NCI-H2196 treated with DMSO at 0.1 percent for 48 hours (cell line): ENCODE measurements around the gene POU4F3.
A peak's percentile ranks its signal among the peaks of the same experiment; 100 is the strongest.
"Not testable (repeated sequence)": the region's sequence is repeated elsewhere in the genome, so short reads cannot be mapped to it uniquely, and the experiment has no call there.

ENCODE experiments used
- DNase-seq: peaks from one replicate; lab custom pipeline; 2025; ENCODE audit not compliant: unreplicated experiment; lab: John Stamatoyannopoulos, UW

The POU4F3 gene, protein sequence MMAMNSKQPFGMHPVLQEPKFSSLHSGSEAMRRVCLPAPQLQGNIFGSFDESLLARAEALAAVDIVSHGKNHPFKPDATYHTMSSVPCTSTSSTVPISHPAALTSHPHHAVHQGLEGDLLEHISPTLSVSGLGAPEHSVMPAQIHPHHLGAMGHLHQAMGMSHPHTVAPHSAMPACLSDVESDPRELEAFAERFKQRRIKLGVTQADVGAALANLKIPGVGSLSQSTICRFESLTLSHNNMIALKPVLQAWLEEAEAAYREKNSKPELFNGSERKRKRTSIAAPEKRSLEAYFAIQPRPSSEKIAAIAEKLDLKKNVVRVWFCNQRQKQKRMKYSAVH

DNA sequence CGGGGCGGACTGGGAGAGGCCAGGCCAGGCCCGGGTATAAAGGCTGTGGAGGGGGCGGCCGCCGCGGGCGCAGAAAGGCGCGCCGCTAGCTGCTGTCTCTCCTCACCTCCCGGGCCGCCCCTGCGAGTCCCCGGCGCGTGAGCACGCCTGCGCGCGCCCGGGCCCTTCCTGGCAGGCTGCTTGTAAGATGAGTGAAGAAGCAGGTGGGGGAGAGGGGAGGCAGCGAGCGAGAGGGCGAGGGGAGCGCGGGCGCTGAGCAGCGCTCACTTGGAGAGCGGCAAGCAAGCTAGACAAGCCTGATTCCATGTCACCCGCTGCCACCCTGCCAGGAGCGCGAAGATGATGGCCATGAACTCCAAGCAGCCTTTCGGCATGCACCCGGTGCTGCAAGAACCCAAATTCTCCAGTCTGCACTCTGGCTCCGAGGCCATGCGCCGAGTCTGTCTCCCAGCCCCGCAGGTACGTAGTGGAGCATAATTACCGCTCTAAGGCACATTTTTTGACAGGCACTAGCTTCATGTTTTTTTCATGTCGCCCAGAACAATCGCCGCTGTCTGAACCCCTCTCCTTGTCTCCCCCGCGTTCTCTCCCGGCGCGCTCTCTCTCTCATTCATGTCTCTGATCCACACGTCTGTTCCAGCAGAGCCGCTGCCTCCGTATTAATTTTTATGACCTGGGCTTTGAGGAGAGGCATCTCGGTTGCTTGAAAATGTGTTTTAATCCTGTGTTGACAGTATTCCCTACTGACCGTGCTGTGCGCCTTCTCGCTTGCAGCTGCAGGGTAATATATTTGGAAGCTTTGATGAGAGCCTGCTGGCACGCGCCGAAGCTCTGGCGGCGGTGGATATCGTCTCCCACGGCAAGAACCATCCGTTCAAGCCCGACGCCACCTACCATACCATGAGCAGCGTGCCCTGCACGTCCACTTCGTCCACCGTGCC, at the start of gene POU4F3:
Gene POU4F3, plus strand, starts transcription at position 66 of the 941 bp plus-strand sequence. Its CDS starts 274 bp downstream, at position 340.
- DNase-seq: peak; percentile 18

DNA sequence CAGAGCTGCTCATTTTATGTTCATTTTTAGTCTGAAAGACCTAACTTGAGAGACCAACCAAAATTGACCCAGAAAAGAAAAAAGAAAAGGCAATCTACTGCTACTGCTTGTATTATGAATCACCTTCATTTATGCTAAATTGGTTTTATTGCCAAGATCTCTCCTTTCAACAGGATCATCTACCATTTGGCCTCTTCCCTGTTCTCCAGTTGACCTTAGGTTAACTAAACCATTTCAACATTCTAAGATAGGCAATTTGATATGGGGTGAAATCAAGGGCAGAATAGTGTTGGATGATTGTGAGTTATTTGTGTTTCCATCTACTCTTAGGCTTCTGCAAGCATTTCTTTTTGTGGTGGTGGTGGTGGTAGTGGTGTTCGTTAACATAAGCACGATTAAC, 48.3 kb upstream of the POU4F3 start:
- DNase-seq: peak; percentile 47

DNA sequence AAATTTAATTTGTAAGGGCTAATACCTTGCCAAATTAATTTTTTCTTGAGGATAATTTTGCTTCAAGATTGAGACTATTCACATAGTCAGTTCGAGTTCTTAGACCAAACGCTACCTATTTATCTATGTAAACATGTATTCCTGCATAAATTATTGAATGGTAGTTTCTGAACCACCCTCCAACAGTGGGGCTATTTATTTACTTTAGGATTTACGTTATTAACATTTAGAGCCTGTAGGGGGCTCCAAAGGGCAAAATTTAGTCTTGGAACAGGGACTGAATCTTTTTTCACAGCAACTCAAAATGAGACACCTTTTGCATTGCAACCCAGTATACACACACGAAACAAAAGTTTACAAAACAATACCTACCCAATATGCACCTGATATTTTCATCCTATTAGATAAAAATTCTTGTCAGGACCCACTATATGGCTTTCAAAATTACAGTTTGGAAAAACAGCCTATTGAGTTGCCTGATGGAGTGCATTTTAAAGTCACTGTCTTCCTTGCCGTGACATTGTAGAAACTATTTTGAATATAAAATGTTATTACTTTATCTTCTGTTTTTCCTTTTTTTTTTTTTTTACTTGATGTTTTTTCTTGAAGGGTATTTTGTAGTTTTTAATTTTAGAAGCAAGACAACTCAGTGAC, 47.1 kb upstream of the POU4F3 start:
- DNase-seq: peak; percentile 41

DNA sequence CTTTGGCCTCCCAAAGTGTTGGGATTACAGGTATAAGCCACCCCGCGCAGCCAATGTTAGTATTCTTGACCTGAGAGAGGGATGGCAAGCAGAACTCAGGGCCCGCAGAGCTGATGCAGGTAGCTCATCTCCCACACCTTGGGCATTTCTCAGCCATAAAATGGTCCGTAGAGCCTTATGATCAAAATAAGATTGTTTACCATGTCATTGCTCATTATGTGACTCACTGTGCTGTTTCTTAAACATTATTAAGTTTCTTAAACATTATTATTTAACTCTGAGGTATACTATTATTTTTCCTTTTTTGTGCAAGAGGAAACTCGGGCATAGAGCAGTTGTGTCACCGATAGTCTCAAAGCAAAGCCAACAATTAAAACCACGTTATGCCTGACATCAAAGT, 42.4 kb upstream of the POU4F3 start:
- no peak for DNase-seq

DNA sequence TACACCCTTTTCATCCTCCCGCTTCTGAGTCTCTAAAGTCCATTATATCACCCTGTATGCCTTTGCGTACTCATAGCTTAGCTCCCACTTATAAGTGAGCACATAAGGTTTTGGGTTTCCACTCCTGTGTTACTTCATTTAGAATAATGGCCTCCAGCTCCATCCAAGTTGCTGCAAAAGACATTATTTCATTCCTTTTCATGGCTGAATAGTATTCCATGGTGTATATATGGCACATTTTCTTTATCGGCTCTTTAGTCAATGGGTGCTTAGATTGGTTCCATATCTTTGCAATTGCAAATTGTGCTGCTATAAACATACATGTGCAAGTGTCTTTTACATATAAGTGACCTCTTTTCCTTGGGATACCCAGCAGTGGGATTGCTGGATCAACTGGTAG, 39.7 kb upstream of the POU4F3 start:
- DNase-seq: not testable (repeated sequence)

DNA sequence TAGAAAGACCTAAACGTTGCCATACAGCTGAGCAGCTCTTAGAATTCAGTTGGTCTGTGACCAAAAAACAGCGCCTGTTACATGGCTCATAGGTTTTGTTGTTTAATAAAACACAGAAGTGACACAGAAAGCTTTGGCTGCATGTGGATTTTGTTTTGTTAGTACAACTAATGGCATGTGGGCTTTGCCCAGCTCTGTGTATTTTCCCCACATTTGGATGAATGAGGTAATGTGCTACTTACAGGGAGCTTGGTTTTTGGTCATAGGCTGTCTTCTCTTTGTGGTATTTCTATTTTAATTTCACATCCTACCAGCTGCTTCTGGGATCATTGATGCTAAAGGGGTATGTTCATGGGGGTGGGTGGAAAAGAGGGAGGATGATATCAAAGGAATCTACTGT, 37.0 kb upstream of the POU4F3 start:
- no peak for DNase-seq

DNA sequence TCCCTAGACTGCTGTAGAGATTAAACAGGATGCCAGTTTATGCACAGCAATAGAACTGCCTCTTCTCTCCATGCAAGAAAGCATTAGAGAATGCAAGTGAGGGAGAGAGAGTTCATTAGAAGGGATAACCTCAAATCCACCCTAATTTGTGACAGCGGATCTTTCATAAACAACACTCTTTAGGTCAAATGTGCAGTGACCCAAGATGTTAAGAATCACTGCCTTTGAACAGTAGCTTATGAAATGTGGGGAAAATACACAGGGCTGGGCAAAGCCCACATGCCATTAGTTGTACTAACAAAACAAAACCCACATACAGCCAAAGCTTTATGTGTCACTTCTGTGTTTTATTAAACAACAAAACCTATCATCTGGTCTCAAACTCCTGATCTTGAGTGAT, 36.2 kb upstream of the POU4F3 start:
- DNase-seq: no peak

DNA sequence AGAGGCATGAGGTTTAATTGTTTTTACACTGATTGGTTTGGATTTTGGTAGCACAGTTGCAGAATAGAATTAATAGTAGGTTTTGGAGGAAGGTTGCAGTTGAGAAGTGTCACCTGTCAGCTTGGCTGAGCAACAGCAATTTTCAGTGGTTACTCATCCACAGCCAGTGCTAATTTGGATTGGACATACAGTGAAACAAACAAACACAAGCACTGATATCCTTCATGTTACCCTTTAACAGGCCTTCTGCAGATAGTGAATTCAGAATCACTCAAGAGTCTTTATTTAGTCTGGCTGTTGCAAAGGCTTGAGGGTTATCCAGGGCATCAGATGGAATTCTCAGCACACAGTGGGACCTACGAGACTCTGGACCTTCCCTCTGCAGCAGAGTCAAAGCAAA, 31.8 kb upstream of the POU4F3 start:
- DNase-seq: no peak

DNA sequence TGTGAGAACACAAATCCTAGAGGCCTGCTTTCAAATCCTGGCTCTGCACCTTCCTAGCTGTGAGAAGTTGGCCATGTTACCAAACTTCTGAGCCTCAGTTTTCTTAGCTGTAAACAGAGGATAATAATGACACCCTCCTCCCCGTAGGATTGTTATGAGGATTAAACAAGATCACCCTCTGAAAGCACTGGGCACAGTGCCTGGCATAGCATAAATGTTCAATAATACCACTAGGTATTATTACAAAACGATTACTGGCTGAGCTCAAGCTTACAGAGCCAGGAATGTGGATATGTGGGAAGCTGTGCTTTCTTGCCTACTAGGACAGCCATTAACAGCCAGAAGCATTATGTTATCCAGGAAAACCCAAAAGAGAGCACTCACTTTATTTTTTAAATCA, 30.8 kb upstream of the POU4F3 start:
- no peak for DNase-seq

DNA sequence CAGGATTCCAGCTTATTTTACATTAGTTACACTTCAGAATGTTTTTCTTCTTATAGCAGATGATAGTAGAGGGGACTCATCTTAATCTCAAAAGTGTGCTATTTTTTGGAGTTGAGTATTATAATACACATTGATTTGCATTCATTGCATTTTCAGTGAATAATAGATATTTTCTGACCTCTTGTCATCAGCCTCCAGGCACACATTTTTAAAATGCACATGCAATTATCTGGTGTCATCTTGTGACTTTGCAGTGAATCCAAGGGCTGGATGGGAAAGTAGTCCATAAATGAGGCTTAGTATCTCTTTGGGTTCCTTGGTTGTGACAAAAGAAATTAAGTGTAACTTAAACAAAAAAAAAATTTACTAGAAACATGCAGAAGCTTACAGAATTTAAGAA, 28.1 kb upstream of the POU4F3 start:
- DNase-seq: no peak

DNA sequence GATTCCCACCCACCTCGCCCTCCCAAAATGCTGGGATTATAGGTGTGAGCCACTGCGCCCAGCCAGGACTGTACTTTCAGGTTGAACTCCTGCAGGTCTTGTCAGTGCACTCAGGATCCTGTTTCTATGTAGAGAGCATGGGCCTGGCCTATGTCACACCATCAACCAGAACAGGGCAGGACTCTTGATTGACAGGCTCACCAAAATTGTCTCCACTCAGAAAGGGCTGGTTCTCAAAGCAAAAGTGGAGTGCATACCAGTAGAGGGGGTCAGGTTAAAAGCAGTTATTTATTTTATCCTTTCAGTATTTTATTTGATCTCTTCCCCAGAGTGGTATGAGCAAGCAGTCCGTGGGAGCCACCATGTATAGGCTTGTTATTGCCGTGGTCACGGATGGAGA, 27.4 kb upstream of the POU4F3 start:
- no peak for DNase-seq

DNA sequence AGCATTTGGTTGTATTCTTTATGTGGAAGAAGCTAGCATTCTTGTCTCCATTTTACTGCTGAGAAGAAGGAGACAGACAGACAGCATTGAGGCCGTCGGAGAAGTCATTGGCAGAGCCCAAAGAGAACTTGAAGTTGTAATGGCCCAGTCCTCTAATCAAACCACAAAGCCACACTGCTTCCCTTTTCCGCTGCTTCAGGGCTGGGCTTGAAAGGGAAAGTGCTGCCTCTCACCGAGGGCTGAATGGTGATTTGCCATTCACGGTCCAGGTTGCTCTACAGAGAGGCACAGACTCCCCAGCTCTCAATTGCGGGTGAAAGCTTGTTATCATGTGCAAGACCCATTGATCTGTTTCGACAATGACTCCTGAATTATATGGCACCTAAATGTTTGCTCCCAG, 25.6 kb upstream of the POU4F3 start:
- DNase-seq: no peak

DNA sequence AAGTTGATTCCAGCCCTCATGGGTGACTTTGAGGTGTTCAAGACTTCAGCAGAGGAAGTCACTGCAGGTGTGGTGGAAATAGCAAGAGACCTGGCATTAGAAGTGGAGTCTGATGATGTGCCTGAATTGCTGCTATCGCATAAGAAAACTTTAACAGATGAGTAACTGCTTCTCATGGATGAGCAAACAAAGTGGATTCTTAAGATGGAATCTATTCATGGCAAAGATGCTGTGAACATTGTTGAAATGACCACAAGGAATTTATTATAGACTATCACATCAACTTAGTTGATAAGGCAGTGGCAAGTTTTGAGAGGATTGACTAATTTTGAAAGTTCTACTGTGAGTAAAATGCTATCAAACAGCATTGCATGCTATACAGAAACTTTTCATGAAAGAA, 17.1 kb upstream of the POU4F3 start:
- no peak for DNase-seq

DNA sequence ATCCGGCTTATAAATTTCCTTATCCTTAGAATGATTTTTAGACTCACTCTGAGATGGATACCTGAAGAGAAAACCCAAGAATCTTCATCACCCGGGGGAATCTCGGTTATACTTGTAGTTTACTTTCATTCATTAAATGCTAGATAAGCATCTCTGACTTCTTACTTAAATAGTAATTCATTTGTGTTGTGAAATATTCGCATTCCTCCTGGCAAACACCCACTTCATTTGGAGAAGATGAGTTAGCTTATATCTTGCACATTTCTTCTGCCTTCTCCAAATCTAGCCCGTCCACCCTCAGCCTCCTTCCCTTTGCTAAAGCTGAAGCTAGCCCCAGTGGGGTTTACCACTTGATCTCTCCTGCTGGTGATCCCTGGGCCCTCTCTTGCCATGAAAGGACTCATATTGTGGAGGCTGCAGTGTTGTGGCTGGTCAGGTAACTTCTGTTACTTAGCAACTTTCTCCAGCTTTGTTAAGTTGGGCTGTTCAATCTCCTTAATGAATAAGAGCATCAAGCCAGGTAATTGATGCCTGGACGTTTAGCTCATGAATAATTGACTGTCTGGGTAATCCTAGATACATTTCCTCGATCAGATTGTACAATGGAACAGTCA, 11.3 kb upstream of the POU4F3 start:
- DNase-seq: no peak

DNA sequence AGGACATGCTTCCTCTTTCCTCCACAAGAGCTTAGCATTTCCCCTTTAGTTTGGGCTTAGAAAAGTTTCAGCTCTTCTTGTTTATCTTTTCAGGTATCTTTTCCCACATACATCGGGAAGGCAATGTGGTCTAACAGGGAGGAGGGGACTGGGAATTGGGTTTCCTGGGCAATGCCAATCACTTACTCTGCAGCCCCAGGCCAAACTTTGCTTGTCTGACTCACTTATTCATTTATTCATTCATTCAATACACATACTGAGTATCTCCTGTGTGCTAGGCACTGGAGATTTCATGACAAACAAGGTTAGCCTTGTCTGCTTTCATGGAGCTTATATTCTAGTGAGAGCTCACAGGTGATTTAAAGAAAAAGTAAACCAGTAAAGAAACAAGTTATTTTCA, 10.7 kb upstream of the POU4F3 start:
- no peak for DNase-seq

DNA sequence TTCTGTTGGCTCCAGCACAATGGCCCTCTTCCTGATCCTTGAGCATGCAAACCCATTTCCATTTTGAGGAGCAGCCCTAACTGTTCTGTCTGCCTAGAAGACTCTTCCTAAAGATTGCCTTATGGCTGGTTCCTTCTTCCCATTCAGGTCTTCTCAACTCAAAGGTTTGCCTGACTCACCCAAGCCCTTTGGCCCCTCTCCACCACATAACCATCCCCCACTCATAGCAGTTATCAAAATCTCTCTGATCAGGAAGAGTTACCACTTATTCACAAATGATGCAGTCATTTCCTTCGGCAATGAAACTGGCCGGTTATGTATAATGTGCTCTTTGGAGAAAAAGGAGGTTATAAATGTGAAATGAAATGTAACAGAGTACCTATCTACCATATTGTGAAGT, 8.9 kb upstream of the POU4F3 start:
- DNase-seq: no peak

DNA sequence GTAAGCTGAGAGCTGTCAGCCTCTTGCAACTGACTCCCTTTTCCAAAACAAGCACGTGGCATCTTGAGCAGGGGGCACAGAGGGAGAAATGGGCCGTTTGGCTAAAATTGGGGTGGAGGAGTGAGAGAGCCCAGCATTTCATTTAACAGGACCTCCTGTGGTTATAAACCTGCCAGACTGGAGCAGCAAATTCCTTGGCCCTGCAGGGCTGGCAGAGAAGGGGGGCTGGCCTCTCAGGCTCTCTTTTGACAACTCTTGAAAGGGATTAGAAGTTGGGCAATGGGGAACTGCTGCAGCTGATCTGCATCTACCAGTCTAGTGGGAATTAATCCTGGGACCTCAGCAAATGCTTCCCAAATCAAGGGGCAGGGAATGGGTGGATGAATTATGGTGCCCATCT, 7.2 kb upstream of the POU4F3 start:
- DNase-seq: no peak

DNA sequence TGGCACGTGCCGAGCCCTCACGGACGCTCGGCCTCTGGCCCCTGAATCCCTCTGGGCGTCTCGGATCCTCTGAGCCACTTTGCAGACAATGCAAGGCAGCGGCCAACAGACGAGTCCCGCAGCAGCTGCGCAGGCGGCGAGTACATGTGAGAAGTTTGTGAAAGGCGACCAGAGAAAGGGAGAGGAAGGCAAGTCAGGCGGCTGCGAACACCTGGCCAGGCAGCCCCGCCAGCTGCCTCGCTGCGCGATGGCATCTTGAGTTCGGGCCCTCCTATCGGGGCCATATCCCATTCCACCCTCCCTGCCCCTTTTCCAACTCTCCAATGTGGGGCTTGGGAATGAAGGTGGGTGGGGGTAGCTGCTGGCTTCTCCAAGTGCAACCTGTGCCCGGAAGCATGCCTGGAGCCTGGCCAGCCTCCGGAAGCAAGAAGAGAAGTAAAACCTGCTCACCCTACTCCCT, 4.5 kb upstream of the POU4F3 start:
- DNase-seq: no peak

DNA sequence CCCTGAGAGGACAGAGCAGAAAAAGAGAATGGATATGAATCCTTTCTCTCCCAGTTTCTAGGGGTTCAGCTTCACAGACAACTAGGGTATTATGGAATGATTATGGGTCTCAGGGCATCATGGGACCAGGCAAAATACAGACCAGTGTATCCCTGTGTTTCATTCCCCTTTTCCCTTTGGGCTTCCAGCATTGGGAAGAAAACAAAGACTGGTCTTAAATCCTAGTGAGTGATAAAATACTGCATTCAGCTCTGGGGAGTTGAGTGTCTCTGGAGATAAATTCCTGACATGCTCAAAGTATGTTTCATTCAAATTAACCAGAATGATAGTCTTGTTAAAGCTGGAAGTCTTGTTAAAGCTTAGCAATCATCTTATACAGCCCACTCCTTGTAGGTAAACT, 2.4 kb upstream of the POU4F3 start:
- DNase-seq: no peak

DNA sequence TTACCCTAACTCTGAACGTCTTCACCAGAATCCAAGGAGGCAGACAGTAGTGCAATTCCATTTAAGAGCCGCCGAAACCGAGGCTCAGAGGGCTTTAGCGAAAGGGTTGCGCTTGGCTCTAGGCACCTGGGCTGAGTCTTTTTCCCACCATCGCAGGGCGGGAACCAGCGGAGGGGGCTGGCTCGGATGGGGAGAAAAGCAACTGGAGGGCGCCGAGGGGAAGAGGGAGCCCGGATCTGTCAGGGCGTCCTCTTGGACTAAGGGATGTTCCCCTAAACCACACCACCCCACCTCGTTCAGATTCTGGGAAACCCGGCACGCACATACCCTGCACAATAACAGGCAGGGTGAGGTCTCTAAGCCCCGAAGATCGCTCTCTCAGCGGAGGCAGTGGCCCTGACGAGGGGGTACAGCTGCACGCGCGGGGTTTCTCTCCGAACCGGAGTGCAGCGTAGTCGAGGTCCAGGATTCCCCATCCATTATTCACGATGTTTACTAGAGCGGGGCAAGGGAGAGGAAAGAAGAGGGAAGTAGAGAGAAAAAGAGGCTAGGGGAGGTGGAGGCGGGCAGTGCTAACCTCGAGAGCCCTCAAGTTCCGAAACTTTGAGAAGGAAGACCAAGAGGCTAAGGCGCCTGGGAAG, 1.3 kb upstream of the POU4F3 start:
- no peak for DNase-seq

DNA sequence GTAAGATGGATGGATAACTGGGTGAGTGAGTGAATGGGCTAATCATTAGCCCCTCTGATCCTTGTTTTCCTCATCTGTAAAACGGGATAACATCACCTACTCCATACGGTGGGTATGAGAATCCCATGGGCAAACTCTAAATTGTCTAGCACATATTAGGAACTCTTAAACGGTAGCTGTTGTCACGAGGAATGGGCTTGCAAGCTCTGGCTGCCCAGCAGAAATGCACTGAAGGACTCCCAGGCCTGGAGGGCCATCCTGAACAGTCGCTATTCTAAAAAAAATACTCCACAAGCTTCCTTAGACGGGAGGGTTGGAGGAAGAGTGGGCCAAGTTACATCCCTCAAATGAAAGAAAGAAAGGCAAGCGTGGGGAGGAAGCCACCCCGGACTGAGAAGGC, 711 bp upstream of the POU4F3 start:
- DNase-seq: no peak
